GM21737 (cell line): Measurements from ENCODE around the gene RAB40C.
A peak's percentile ranks its signal among the peaks of the same experiment; 100 is the strongest.
"Not testable (repeated sequence)": the region's sequence is repeated elsewhere in the genome, so short reads cannot be mapped to it uniquely, and the experiment has no call there.

Source experiments
- ATAC-seq: cut with Tn5 transposase; IDR thresholded peaks from one replicate; pipeline ENCODE4 v1.9.1; 2021; ENCODE audit warnings: mild to moderate bottlenecking, moderate library complexity; ENCODE audit not compliant: unreplicated experiment

Gene RAB40C

DNA sequence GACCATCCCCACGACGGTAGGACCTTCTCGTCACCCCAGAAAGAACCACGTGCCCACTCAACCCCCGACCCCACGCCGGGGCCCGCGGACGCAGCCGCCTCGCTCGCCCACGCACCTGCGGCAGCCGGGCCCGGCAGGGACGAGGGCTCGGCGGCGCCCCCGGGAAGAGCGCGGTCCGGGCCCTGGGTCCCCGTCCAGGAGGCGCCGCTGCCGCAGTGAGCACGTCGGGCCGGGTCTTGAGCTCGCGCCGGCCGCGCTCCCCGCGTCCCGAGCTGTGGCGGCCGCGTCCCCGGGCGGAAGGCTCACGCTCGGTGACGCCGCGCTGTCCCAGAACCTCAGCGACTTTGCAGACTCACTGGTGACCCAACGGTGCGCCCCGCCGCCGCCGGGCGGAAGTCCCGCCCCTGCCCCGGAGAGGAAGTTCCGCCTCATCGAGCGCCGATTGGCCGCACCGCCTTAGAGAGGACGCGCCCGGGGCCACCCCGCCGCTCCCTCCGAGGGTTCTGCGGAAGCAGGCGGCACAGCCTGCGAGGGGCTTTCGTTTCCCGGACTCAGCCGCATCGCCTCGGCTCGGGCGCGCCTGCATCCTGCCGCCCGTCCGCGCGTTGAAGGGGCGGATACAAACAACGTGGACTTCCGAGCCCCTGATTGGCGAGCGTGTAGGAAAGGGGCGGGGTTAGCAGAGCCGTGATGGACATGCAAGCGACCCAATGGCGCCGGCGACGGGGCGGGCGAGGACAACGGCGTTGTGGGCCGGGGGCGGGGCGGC lies 793 bp upstream of the RAB40C start:
- ATAC-seq, result peak; percentile 68

DNA sequence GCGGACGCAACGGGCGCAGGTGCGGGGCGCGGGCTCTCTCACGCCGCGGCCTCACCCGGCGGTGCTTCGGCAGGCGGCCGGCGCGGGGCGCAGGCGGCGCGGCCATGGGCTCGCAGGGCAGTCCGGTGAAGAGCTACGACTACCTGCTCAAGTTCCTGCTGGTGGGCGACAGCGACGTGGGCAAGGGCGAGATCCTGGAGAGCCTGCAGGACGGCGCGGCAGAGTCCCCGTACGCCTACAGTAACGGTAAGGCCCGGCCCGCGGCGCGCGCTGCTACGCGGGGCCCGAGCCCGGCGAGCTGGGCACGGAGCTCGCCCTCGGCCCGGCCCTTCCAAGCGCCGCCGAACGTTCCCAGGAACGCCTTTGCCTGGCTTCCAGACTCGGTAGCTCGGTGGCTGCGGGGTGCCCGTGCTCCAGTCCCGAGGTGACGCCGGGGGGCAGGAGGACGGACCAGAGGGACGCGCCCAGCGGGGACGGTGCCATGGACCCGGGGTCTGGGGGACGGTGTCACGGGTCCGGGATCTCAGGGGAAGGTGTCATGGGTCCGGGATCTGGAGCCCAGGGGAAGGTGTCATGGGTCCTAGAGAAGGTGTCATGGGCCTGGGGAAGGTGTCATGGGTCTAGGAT lies 435 bp downstream of the RAB40C start:
- no peak for ATAC-seq

GRCh38 chr16:590815-591200 lies 942 bp downstream of the RAB40C start:
- no peak for ATAC-seq

DNA sequence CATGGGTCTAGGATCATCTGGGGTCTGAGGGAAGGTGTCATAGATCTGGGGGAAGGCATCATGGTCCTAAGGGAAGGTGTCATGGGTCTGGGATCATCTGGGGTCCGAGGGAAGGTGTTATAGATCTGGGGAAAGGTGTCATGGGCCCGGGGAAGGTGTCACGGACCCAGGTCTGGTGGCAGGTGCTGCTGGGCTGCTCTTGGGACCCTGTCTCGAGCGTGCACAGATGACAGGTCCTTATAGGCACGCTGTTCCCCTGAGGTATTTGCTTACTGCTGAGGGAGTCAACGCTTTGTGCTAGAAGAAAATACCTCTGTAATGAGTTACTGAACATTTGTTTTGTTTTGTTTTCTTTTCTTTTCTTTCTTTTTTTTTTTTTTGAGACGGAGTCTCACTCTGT lies 1.4 kb downstream of the RAB40C start:
- ATAC-seq, result no peak

GRCh38 chr16:591892-592517 lies 2.1 kb downstream of the RAB40C start:
- no peak for ATAC-seq

DNA sequence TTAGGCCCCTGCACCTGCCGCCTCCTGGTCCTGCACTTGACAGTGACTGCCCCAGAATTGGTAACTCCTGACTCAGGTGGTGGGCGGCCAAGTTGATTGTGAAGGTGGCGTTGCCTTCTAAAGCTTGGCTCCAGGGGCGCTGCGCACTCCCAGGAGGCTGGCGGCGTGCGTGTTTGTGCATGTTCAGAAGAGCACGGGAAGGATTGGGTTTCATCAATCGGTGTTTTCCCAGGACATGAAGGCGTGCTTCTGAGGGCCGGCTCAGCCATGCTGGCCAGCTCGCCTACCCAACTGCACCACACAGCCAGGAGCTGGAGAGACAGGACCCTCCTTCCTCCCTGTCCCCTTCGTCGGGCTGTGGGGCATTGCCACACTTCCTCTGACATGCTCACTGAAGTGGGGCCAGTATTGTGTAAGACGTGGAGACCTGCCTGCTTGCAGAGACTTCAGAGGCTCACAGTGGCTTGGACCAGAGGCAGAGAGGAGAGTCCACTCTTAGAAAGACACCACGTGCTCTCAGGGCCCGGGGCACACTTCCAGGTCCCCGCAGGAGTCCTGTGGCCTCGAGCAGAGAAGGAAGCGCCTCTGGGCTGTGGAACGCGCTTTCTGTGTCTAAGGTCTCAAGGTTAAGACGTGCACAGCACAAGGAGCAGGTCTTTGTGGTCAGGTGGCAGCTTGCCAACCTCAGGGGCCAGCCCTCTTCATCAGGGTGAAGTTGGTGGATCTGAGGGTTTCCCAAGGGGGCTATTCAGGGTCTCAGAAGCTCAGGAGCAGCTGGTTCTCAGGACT lies 2.8 kb downstream of the RAB40C start:
- no peak for ATAC-seq

GRCh38 chr16:593406-593805 lies 3.5 kb downstream of the RAB40C start:
- no peak for ATAC-seq

- no peak for ATAC-seq
These were observed 3.9 kb downstream of the RAB40C start for GRCh38 chr16:593807-594206.

DNA sequence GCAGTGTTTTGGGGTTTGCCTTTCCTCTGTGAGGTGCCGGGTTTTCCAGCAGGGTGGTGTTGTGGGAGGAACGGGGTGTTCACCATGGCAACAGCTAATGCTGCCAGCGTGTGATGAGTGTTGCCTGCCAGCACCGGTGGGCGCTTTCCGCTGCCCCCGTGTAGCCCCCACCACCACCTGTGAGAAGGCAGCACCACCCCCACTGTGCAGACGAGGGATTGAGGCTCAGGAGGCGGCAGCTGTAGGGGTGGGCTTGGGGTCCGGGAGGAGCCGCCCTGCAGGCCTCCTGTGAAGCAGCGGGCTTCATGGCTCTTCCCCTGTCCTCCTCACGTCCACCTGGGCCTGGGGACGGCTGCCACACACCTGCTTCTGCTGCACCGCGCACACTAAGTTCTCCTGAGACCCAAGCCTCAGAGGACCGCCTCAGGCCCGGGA lies 5.2 kb downstream of the RAB40C start:
- no peak for ATAC-seq

DNA sequence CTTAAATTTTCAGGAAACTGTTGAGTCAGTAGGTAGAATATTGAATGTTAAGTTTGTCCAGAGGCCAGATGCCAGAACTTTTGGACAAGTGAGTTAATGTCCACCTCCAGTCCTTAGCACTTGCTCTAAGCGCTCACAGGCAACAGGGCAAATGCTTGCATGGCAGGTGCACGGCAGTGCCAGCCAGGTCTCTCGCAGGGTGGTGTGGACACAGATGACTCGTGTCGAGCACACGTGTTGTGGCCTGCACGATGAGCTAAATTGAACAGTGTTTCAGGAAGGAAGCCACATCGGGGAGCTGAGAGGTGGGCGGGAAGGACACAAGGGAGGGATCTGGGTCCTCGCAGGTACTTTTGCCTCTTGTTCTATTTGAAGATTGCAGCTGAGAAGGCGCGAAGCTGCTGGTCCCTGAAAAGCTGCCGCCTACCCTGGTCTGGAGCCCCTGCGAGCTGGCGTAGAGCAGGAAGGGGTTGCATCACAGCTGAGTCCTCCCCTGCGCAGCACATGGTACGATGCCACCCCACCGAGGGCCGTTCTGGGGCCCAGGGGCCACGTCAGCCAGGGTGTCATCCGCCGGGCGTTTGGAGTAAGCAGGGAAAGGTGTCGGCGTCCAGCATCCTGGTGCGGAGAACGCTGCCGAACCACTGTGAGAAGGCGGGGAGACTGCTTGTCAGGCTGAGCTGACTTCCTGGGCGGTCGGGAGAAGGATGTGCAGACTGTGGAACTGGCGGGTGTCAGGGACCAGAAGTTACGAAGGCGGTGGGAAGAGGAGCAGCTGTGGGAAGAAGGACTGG lies 6.3 kb downstream of the RAB40C start:
- no peak for ATAC-seq

DNA sequence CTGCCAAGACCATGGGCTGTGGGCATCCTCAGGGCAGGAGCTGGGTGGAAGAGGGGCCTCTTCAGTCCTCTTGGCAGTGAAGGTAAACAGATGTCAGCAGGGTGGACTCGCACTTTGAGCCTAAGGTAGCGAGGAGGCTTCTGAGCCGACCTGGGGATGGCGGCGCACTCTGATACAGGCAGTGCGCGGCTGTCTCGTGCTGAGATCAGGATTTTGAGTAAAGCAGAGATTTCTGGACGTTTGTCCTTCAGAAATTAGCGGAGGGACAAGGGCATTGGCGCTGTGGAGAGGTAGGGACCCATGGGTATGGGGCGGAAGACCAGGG lies 6.8 kb downstream of the RAB40C start:
- ATAC-seq, result no peak

DNA sequence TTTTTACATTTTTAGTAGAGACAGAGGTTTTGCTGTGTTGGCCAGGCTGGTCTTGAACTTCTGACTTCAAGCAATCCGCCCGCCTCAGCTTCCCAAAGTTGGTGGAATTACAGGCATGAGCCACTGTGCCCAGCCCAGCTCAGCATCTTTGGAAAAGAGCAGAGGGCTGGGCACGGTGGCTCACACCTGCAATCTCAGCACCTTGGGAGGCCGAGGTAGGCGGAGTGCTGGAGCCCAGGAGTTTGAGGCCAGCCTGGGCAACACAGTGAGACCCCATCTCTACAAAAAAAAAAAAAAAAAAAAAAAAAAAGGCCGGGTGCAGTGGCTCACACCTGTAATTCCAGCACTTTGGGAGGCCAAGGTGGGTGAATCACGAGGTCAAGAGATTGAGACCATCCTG lies 7.8 kb downstream of the RAB40C start:
- not testable (repeated sequence) for ATAC-seq

- no peak for ATAC-seq
These were observed 9.2 kb downstream of the RAB40C start for GRCh38 chr16:598823-599739.

DNA sequence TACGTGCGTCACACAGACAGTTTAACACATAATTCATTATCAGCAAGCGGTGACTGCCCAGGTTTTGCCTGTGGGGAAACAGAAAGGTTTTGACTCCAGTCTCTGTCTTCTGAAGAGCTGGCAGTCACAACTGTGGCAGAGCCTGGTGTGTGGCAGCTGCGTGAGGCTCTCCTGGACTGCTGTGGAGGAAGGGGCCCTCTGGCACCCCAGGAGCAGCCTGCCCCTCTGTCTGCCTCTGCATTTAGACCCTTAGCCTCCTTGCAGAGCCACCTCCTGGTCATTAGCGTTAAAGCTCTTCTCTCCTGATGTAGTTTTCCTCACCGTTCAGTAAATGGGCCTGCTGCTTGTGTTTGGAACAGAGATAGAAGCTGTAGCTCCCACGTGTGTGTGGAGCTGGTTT lies 10.9 kb downstream of the RAB40C start:
- no peak for ATAC-seq

DNA sequence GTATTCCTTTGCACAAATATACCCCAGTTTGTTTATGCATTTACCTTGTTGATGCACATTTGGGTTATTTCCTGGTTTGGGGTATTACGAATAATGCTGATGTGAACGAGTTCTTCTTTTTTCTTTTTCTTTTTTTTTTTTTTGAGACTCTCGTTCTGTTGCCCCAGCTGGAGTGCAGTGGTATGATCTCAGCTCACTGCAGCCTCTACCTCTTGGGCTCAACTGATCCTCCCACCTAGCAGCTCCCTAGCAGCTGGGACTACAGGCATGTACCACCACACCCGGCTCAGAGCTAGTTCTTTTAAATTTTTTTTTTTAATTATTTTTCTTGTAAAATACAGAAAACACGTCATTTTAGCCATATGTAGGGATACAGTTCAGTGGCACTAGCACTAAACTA lies 14.1 kb downstream of the RAB40C start:
- no peak for ATAC-seq

GRCh38 chr16:606656-607307 lies 16.9 kb downstream of the RAB40C start:
- ATAC-seq, result no peak

GRCh38 chr16:608019-608418 lies 18.2 kb downstream of the RAB40C start:
- ATAC-seq, result no peak

DNA sequence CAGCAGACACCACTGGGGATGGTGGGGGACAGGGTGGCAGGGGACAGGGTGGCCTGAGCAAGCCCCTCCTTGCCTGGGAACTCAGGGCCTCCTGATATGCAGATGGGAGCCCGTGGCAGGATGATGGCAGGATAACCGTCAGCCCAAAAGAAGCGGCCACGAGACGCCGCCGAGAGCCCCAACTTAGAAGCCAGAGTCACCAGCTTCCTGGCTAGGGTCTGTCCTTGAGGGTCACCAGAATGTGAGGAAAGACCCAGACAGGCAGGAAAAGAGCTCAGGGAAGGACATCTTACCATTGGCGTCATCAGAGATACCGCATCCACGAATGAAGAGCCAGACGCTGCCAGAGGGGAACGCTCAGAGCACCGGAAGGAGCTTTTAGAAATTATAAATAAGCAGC lies 19.4 kb downstream of the RAB40C start:
- ATAC-seq, result no peak

- no peak for ATAC-seq
These were observed 20.1 kb downstream of the RAB40C start for GRCh38 chr16:609984-610383.
